ENCODE data around the gene ZNF83.
"Not testable (repeated sequence)": the region's sequence is repeated elsewhere in the genome, so short reads cannot be mapped to it uniquely, and the experiment has no call there.

ZNF83 gene

GRCh38 chr19:52639996-52640395, 1.8 kb upstream of the ZNF83 start:
- DNase-seq (ENCODE audit: low read depth) = no peak

DNA sequence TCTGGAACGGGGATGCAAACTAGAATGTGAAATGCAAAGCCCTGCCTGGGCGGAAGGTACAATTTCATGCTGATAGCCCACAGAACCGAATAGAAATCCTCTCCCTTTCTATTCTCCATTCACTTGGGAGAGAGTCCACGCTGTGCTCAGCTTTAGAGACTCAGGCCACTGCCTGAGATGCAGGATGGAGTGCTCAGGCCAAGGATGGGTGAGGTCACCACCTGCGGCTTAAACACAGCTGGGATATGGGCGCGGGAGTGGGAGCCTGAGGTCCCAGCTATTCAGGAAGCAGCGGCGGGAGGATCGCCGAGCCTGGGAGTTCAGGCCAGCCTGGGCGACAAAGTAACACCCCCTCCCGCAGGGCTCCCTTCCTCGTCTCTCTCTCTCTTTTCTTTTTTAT, 446 bp upstream of the ZNF83 start:
- DNase-seq (ENCODE audit: low read depth) = no peak

GRCh38 chr19:52635786-52636570, 2.2 kb downstream of the ZNF83 start:
- no peak for DNase-seq (ENCODE audit: low read depth)

- DNase-seq (ENCODE audit: low read depth) = not testable (repeated sequence)
Observed at GRCh38 chr19:52627441-52627840, 10.7 kb downstream of the ZNF83 start.

GRCh38 chr19:52626915-52627314, 11.2 kb downstream of the ZNF83 start:
- DNase-seq (ENCODE audit: low read depth) = no peak

- no peak for DNase-seq (ENCODE audit: low read depth)
Observed at GRCh38 chr19:52622261-52622660, 15.9 kb downstream of the ZNF83 start.

- no peak for DNase-seq (ENCODE audit: low read depth)
Observed at GRCh38 chr19:52621376-52621775, 16.8 kb downstream of the ZNF83 start.

DNA sequence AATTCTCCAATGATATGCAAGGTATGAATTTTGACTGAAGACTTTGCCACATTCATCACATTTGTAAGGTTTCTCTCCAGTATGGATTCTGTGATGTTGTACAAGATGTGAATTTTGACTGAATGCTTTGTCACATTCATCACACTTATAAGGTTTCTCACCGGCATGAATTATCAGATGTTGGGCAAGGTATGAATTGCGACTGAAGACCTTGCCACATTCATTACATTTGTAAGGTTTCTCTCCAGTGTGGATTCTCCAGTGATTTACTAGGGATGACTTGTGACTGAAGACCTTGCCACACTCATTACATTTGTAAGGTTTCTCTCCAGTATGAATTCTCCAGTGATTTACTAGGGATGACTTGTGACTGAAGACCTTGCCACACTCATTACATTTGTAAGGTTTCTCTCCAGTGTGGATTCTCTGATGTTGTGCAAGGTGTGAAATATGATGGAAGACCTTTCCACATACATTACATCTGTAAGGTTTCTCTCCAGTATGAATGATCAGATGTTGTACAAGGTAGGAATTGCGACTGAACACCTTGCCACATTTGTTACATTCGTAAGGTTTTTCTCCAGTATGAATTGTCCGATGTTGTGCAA, 24.8 kb downstream of the ZNF83 start:
- DNase-seq (ENCODE audit: low read depth) = no peak

- DNase-seq (ENCODE audit: low read depth) = no peak
Observed at GRCh38 chr19:52603558-52604207, 34.5 kb downstream of the ZNF83 start.

GRCh38 chr19:52602941-52603340, 35.2 kb downstream of the ZNF83 start:
- no peak for DNase-seq (ENCODE audit: low read depth)

DNA sequence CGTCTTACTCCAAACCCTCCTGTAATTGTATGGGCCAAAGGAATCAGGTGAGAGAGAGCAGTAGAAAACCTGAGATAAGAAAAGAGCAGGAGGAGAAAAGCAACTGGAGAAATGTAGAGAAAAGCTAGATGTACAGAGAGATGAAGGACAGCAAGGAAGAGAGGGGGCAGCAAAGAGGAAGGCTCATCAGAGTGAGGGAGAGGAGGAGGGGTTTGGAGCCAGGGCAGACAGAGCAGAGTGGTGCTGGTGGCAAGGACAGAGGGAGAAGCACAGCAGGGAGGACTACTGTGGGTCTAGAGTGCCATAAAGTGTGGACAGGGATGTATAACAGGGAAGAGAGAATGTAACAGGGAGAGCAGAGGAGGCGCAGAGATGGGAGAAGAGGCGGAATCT, 36.2 kb downstream of the ZNF83 start:
- DNase-seq (ENCODE audit: low read depth) = not testable (repeated sequence)

DNA sequence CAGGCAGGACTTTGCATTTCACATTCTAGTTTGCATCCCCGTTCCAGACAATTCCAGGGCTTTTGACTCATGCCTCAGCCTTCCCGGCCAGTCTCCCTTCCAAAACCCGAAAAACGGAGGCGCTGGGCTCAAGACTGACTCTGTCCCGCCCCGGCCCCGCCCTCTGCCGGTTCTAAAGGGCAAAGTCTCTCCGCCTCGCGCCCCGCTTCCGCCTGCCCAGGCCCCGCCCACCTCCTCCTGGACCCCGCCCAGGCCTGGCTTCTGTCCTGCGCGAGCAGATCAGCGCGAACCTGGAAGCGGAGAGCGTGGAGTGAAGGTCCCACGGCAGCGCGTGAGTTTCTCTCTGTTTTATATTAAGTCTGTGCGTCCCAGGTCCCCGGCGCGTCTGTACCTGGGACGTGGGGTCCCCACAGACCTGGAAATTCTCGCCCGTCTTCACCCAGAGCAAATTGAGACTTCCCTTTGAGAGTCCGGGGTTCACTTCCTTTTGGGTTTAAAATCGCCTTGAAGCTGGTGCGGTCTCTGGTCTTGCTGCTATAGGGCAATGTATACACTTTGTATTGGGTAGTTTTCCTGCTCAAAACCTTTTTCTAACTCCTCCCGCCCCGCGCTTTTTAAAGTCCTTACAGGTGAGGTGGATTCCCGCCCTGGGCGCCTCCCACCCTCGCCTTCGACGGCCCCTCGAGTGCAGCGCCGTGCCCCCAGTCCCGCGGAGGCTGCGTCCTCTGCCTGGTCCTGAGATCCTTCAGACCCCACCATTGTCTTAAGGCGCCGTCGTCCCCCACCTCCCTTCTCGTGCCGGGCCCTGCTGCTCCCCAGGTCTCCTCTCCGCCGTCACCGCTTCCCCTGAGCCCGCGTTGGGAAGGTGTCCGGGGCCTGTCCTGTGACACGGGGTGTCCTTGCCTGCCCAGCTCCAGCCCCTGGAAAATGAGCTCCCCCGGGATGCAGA, 36.9 kb downstream of the ZNF83 start:
- DNase-seq (ENCODE audit: low read depth) = peak; percentile 91

DNA sequence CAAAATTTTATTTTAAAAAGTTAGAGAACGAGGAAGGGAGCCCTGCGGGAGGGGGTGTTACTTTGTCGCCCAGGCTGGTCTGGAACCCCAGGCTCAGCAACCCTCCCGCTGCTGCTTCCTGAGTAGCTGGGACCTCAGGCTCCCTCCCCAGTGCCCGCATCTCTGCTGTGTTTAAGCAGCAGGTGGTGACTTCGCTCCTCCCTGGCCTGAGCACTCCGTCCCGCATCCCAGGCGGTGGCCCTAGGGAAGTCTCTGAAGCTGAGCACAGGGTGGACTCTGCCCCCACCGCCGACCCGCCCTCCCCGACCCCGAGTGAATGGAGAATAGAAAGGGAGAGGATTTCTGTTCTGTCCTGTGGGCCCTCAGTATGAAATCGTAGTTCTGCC, 37.5 kb downstream of the ZNF83 start:
- no peak for DNase-seq (ENCODE audit: low read depth)

DNA sequence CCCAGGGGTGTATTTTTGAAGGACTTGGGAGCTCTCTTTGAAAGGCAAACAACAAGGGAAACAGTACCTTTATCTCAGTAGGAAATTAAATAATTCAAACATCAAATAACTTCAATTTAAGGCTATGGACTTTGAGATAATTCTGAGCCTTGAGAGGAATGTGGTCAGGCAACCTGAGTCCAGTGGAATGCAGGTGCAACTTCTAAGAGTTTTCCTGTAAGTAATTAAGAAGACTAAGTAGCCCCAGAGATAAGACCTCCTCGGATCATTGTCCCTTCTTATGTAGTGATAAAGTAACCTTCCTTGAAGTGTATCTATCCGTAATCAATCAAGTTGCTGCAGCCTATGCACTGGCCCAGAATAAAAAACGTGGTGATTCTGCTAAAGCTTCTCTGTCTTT, 38.9 kb downstream of the ZNF83 start:
- no peak for DNase-seq (ENCODE audit: low read depth)

GRCh38 chr19:52593441-52593840, 44.7 kb downstream of the ZNF83 start:
- not testable (repeated sequence) for DNase-seq (ENCODE audit: low read depth)

DNA sequence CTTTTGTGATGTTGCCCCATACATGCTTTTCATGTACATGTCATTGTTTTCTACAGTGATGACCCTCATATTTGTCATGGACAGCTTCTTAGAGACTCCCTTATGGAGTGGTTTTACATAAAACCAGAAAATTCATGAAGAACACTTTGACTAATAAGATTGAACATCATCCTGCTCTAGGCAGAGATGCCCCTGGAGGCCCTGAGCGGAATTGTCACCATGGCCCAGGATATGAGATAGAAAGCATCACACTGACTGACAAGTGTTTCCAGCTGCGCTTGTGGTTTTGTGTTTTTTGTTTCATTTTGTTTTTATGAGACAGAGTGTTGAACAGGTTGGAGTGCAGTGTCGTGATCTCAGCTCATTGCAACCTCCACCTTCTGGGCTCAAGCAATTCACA, 45.9 kb downstream of the ZNF83 start:
- DNase-seq (ENCODE audit: low read depth) = no peak

DNA sequence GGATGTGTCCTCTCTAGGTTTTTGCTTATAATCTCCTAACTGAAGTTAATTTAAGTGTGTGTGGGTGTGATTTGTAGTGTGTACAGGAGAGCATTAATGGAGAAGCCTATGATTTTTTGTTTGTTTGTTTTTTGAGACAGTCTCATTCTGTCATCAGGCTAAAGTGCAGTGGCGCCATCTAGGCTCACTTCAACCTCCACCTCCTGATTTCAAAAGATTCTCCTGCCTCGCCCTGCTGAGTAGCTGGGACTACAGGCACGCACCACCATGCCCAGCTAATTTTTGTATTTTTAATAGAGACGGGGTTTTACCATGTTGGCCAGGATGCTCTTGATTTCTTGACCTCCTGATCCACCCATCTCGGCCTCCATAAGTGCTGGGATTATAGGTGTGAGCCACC, 47.4 kb downstream of the ZNF83 start:
- no peak for DNase-seq (ENCODE audit: low read depth)

DNA sequence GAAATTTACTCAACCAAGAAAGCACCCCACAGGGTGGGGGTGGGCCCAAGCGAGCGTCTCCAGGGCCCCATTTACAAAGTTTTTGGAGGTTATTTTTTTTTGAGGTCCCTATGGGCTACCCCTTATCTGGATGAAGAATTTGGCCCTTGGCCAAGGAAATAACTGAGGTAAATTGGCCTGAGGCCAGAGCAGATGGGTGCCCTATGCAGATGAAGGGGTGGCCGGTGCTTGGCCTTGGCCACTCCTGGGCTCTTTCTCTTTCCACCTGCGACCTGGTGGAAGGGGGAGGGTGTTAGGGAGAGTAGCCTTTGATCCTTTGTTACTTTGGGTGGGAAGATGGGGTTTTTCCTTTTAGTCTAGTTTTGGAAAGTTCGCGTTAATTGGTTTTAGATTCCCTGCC, 52.6 kb downstream of the ZNF83 start:
- DNase-seq (ENCODE audit: low read depth) = no peak

DNA sequence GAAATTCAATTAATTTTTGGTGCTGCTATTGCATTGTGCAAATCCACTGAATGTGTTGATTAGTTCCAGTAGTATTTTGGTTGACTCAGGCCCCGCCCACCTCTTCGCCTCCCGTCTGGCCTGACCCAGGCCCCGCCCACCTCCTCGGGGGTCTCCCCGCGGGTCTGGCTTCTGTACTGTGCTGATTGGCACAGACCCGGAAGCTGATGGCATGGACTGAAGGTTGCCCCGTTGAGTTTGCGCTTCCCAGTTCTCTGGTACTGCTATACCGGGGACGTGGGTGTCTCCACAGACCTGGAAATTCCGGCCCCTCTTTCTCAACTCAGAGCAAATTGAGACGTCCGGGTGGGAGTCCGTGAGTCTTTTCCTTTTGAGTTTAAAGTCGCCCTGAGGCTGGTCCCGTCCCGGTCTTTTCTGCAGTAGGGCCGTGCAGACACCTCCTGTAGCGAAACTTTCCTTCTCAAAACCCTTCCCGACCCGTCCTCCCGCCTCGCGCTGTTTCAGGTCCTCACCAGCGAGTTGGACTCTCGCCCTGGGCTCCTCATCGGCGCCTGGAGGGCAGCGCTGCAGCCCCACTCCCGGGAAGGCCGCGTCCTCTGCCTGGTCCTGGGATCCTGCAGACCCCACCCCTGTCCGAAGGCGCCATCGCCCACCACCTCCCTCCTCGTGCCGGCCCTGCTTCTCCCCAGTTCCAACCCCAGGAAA, 53.3 kb downstream of the ZNF83 start:
- DNase-seq (ENCODE audit: low read depth) = no peak

DNA sequence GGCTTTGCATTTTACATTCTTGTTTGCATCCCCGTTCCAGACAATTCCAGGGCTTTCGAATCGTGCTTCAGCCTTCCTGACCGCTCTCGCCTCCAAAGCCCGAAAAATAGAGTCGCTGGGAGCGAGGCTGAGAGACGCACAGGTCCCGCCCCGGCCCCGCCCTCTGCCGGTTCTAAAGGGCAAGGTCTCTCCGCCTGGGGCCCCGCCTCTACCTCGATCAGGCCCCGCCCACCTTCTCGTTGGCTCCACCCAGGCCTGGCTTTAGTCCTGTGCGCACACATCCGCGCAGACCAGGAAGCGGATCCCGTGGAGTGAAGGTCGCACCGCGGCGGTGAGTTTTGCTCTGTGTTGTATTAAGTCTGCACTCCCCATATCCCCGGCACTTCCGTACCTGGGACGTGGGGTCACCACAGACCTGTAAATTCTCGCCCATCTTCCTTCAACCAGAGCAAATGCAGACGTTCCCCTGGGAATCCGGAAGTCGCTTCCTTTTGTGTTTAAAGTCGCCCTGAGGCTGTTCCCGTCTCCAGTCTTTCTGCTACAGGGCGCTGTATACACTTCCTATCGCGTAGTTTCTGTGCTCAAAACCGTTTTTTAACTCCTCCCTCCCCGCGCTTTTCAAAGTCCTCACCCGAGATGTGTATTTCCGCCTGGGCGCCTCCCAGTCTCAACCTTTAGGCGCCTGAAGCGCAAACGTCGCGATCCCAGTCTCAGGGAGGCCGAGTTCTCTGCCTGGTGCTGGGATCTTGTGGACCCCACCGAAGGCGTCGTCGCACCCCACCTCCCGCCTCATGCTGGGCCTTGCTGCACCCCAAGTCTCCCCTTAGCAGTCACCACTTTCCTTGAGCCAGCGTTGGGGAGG, 67.9 kb downstream of the ZNF83 start, which contains the start of gene ZNF701:
Gene ZNF701, plus strand, starts transcription at position 288 of the 862 bp plus-strand sequence. CDS start 3,861 bp downstream, outside the sequence.
- DNase-seq (ENCODE audit: low read depth) = peak; percentile 92

- DNase-seq (ENCODE audit: low read depth) = not testable (repeated sequence)
Observed at GRCh38 chr19:52569638-52569999, 68.5 kb downstream of the ZNF83 start.

All from stimulated activated CD8-positive, alpha-beta memory T cell treated with anti-CD3 and anti-CD28 coated beads, Interleukin-12 subunit alpha, Interleukin-12 subunit beta, amount 100 ng/mL, for 1 hour (primary cell).